GM12878 (cell line): ENCODE measurements around the gene TARBP1. TPM values are rescaled to one million over a fixed set of nuclear protein-coding genes. Genes with fewer than 3 reads are reported as not detected.
A peak's percentile ranks its signal among the peaks of the same experiment; 100 is the strongest.

Experiments
- ATF2 ChIP-seq: IDR thresholded peaks from 2 replicates; pipeline ENCODE4 v1.6.1; 2012; ENCODE audit warnings: low read length, inconsistent platforms
- BMI1 ChIP-seq: fragments of 450-650 bp; IDR thresholded peaks from 2 replicates; pipeline ENCODE4 v1.6.1; 2016; ENCODE audit warnings: mild to moderate bottlenecking, moderate library complexity, borderline replicate concordance
- CBFB ChIP-seq: IDR thresholded peaks from 2 replicates; pipeline ENCODE4 v1.6.1; 2016; ENCODE audit warnings: antibody characterized with exemption, low read depth
- CBX5 ChIP-seq: sonication (generic); IDR thresholded peaks from 2 replicates; pipeline ENCODE4 v1.6.1; 2016; ENCODE audit warnings: low read depth, moderate library complexity, mild to moderate bottlenecking, inconsistent platforms
- CEBPZ ChIP-seq: fragments of 150-350 bp; IDR thresholded peaks from 2 replicates; pipeline ENCODE4 v1.6.1; 2016; ENCODE audit warnings: low read depth, low read length
- CHD2 ChIP-seq: IDR thresholded peaks from 2 replicates; pipeline ENCODE4 v1.6.1; 2011; ENCODE audit warnings: low read depth, low read length, improper control_type of control experiment, borderline replicate concordance
- CHD4 ChIP-seq: fragments of 200-600 bp; sonication (generic); IDR thresholded peaks from 2 replicates; pipeline ENCODE4 v1.6.1; 2016; ENCODE audit warnings: mild to moderate bottlenecking
- CREB1 ChIP-seq: IDR thresholded peaks from 2 replicates; pipeline ENCODE4 v1.6.1; 2012; ENCODE audit warnings: low read depth, mild to moderate bottlenecking, inconsistent platforms
- CREM ChIP-seq: IDR thresholded peaks from 2 replicates; pipeline ENCODE4 v1.6.1; 2014; ENCODE audit warnings: antibody characterized with exemption, low read depth
- EGR1 ChIP-seq, 2 experiments: IDR thresholded peaks; 1 replicate in 1 of 2; 2 replicates in 1 of 2; pipeline ENCODE4 v1.6.1; 2011 to 2012; ENCODE audit warnings: low read depth in 2 of 2, low read length in 2 of 2, borderline replicate concordance in 1 of 2, mild to moderate bottlenecking in 1 of 2, moderate library complexity in 1 of 2
- HDAC2 ChIP-seq: fragments of 200-600 bp; sonication (generic); IDR thresholded peaks from 2 replicates; pipeline ENCODE4 v1.6.1; 2017
- HDAC6 ChIP-seq: fragments of 200-600 bp; sonication (generic); IDR thresholded peaks from one replicate; pipeline ENCODE4 v1.8.0; 2017; ENCODE audit warnings: antibody characterized with exemption; ENCODE audit not compliant: unreplicated experiment
- MTA3 ChIP-seq: IDR thresholded peaks from 2 replicates; pipeline ENCODE4 v1.6.1; 2012; ENCODE audit warnings: low read length, inconsistent platforms, borderline replicate concordance
- NFXL1 ChIP-seq: fragments of 450-650 bp; IDR thresholded peaks from 2 replicates; pipeline ENCODE4 v1.6.1; 2017; ENCODE audit warnings: antibody characterized with exemption, mild to moderate bottlenecking, borderline replicate concordance
- PAX5 ChIP-seq: IDR thresholded peaks from 2 replicates; pipeline ENCODE4 v1.6.1; 2011; ENCODE audit warnings: low read depth, low read length, borderline replicate concordance
- POLR2A ChIP-seq: IDR thresholded peaks from 2 replicates; pipeline ENCODE4 v1.6.1; 2011; ENCODE audit warnings: low read depth, mild to moderate bottlenecking, low read length
- POLR2AphosphoS5 ChIP-seq: IDR thresholded peaks from 2 replicates; pipeline ENCODE4 v1.6.1; 2011; ENCODE audit warnings: mild to moderate bottlenecking, low read length, inconsistent platforms
- RFX5 ChIP-seq: IDR thresholded peaks from 2 replicates; pipeline ENCODE4 v1.6.1; 2011; ENCODE audit warnings: low read depth, low read length, improper control_type of control experiment
- SIX5 ChIP-seq: IDR thresholded peaks from 2 replicates; pipeline ENCODE4 v1.6.1; 2011; ENCODE audit warnings: mild to moderate bottlenecking, low read depth, low read length, moderate library complexity; ENCODE audit not compliant: severe bottlenecking
- SMARCA5 ChIP-seq: fragments of 450-650 bp; IDR thresholded peaks from 2 replicates; pipeline ENCODE4 v1.6.1; 2017; ENCODE audit warnings: mild to moderate bottlenecking
- SMC3 ChIP-seq: IDR thresholded peaks from 2 replicates; pipeline ENCODE4 v1.6.1; 2011; ENCODE audit warnings: low read length, improper control_type of control experiment, borderline replicate concordance
- STAT3 ChIP-seq: IDR thresholded peaks from 2 replicates; pipeline ENCODE4 v1.6.1; 2011; ENCODE audit warnings: low read depth, low read length, improper control_type of control experiment
- TCF3 ChIP-seq: IDR thresholded peaks from 2 replicates; pipeline ENCODE4 v1.6.1; 2012; ENCODE audit warnings: low read depth, mild to moderate bottlenecking, low read length, borderline replicate concordance; ENCODE audit not compliant: insufficient read depth
- ZBTB4 ChIP-seq: fragments of 450-650 bp; formaldehyde crosslinking; IDR thresholded peaks from 2 replicates; pipeline ENCODE4 v1.4.0; 2022; ENCODE audit warnings: mild to moderate bottlenecking, moderate library complexity
- ZNF24 ChIP-seq: fragments of 450-650 bp; IDR thresholded peaks from 2 replicates; pipeline ENCODE4 v1.6.1; 2017; ENCODE audit warnings: antibody characterized with exemption, mild to moderate bottlenecking
- ZNF384 ChIP-seq: IDR thresholded peaks from 2 replicates; pipeline ENCODE4 v1.6.1; 2012; ENCODE audit warnings: low read depth, mild to moderate bottlenecking, low read length, improper control_type of control experiment, borderline replicate concordance
- ZNF622 ChIP-seq: fragments of 450-650 bp; IDR thresholded peaks from 2 replicates; pipeline ENCODE4 v1.6.1; 2017; ENCODE audit warnings: mild to moderate bottlenecking, inconsistent platforms
- ZZZ3 ChIP-seq: IDR thresholded peaks from 2 replicates; pipeline ENCODE4 v1.6.1; 2011; ENCODE audit warnings: low read depth; ENCODE audit not compliant: control insufficient read depth, insufficient read length
- polyA plus RNA-seq, 11 experiments: library from polyadenylated mRNA; depleted of rRNA in 4 of 11; unstranded in 6 of 11; stranded (reverse) in 5 of 11; fragments of >200 nt; fragmentation: Nextera tagmentation in 4 of 11; fragmentation: Illumina TruSeq in 1 of 11; extraction: Ambion mirVana in 4 of 11; extraction: Trizol in 1 of 11; gene quantifications; 1 replicate in 1 of 11; 2 replicates in 10 of 11; pipeline versions ENCODE4 v1.2.1 to v1.2.3, GENCODE V29; 2011 to 2016; ENCODE audit warnings: inconsistent platforms in 2 of 11, missing spikeins in 2 of 11, low read depth in 1 of 11
- total RNA-seq, 4 experiments: library from RNA; depleted of rRNA in 3 of 4; stranded (reverse); fragments of >200 nt in 3 of 4; fragmentation: Illumina TruSeq in 1 of 4; extraction: Trizol in 1 of 4; gene quantifications; 2 replicates each; pipeline versions ENCODE4 v1.2.1 to v1.2.3, GENCODE V29; 2013 to 2021

TARBP1 gene
- total and polyA plus RNA-seq, 10 of the 15 experiments (the other 5 are each of a cell fraction or from before 2014, with no cell fraction given) = 10.8 to 94.4 (median 35.3) TPM

- TF ChIP-seq CBFB (no peak), POLR2AphosphoS5 (no peak), ZNF24 (no peak), ZNF622 (no peak), RFX5 (no peak), SIX5 (no peak), PAX5 (no peak), SMC3 (no peak), STAT3 (no peak), SMARCA5 (peak; percentile 10; the same call in 1 of the 2 replicates), CHD2 (no peak), ZZZ3 (no peak), CREM (peak; percentile 43; the same call in 1 of the 2 replicates), CHD4 (no peak), ZNF384 (no peak), NFXL1 (no peak), CBX5 (no peak), EGR1 (IDR thresholded peaks at IDR 0.05; ENCODE audit: borderline replicate concordance in 1 of 2, low read depth in 2 of 2, low read length in 2 of 2) (no peak), HDAC2 (no peak), ZBTB4 (CRISPR knock-in tag) (no peak), MTA3 (no peak), POLR2A (peak; percentile 60), CEBPZ (no peak), TCF3 (0 out of 2 replicates have a peak, but pooled peaks have one; percentile 22), CREB1 (0 out of 2 replicates have a peak, but pooled peaks have one; percentile 24), HDAC6 (no peak), BMI1 (no peak), ATF2 (no peak)
Measured at GRCh38 chr1:234478152-234478480, 863 bp downstream of the TARBP1 start (continued).
